HEK293 (cell line): ENCODE results near the gene LTK.

ENCODE experiments used
- CTCF ChIA-PET: fragments of 350-600 bp; formaldehyde crosslinking; extraction: SDS; loops from one replicate; lab custom pipeline; 2021; ENCODE audit warnings: antibody characterized with exemption; lab: Yijun Ruan, JAX
- POLR2A ChIA-PET: fragments of 300-600 bp; formaldehyde crosslinking; extraction: SDS; loops from one replicate; lab custom pipeline; 2020; ENCODE audit warnings: antibody characterized with exemption, inconsistent platforms; lab: Yijun Ruan, JAX
- H3K27ac ChIP-seq: fragments of 200-500 bp; sonication (Bioruptor generic); 2 replicates; pipeline ENCODE4 v1.5.1; 2014; ENCODE audit warnings: low read depth, low read length, control low read depth, inconsistent platforms; ENCODE audit errors: extremely low read depth
- H3K36me3 ChIP-seq, 2 experiments: fragments of 200-500 bp in 1 of 2; sonication (Bioruptor generic) in 1 of 2; 1 replicate in 1 of 2; 2 replicates in 1 of 2; pipeline ENCODE4 v1.5.1; 2014 to 2017; ENCODE audit warnings: inconsistent platforms in 2 of 2, low read length in 2 of 2; ENCODE audit not compliant: control insufficient read depth in 2 of 2, insufficient read depth in 1 of 2
- H3K4me1 ChIP-seq: fragments of 200-500 bp; sonication (Bioruptor generic); 2 replicates; pipeline ENCODE4 v1.5.1; 2014; ENCODE audit warnings: mild to moderate bottlenecking, low read length, inconsistent platforms; ENCODE audit not compliant: control insufficient read depth, insufficient read depth
- H3K4me3 ChIP-seq: 2 replicates; pipeline ENCODE4 v1.5.1; 2011; ENCODE audit warnings: low read depth, mild to moderate bottlenecking, control low read depth, low read length, moderate library complexity
- H3K9me3 ChIP-seq: fragments of 200-500 bp; sonication (Bioruptor generic); 2 replicates; pipeline ENCODE4 v1.5.1; 2014; ENCODE audit warnings: low read depth, low read length, inconsistent platforms; ENCODE audit not compliant: control insufficient read depth, insufficient read depth
- EGR2 ChIP-seq: fragments of 450-650 bp; formaldehyde crosslinking; IDR thresholded peaks from 2 replicates; pipeline ENCODE4 v1.5.1; 2016; ENCODE audit warnings: low read depth, missing biosample characterization, missing genetic modification characterization
- KLF1 ChIP-seq: fragments of 450-650 bp; formaldehyde crosslinking; IDR thresholded peaks from 2 replicates; pipeline ENCODE4 v1.5.1; 2016; ENCODE audit warnings: missing biosample characterization, missing genetic modification characterization
- MYNN ChIP-seq: fragments of 450-650 bp; formaldehyde crosslinking; IDR thresholded peaks from 2 replicates; pipeline ENCODE4 v1.5.1; 2016; ENCODE audit warnings: missing biosample characterization, missing genetic modification characterization, borderline replicate concordance
- MZF1 ChIP-seq: fragments of 450-650 bp; formaldehyde crosslinking; IDR thresholded peaks from 2 replicates; pipeline ENCODE4 v1.5.1; 2017; ENCODE audit warnings: missing biosample characterization, missing genetic modification characterization, borderline replicate concordance
- ZBTB48 ChIP-seq: fragments of 450-650 bp; formaldehyde crosslinking; IDR thresholded peaks from 2 replicates; pipeline ENCODE4 v1.5.1; 2016; ENCODE audit warnings: missing biosample characterization, missing genetic modification characterization
- ZBTB8A ChIP-seq: fragments of 450-650 bp; formaldehyde crosslinking; IDR thresholded peaks from 2 replicates; pipeline ENCODE4 v1.5.1; 2016; ENCODE audit warnings: missing biosample characterization, missing genetic modification characterization
- ZFHX2 ChIP-seq: fragments of 450-650 bp; formaldehyde crosslinking; conservative IDR thresholded peaks from 2 replicates; pipeline ENCODE4 v1.5.1; 2016; ENCODE audit warnings: missing biosample characterization, missing genetic modification characterization
- ZNF175 ChIP-seq: fragments of 450-650 bp; formaldehyde crosslinking; IDR thresholded peaks from 2 replicates; pipeline ENCODE4 v1.5.1; 2016; ENCODE audit warnings: missing biosample characterization, missing genetic modification characterization
- ZNF248 ChIP-seq: fragments of 450-650 bp; formaldehyde crosslinking; IDR thresholded peaks from 2 replicates; pipeline ENCODE4 v1.5.1; 2017; ENCODE audit warnings: missing biosample characterization, missing genetic modification characterization
- ZNF366 ChIP-seq: fragments of 450-650 bp; formaldehyde crosslinking; conservative IDR thresholded peaks from 2 replicates; pipeline ENCODE4 v1.5.1; 2016; ENCODE audit warnings: missing biosample characterization, missing genetic modification characterization
- ZNF544 ChIP-seq: fragments of 450-650 bp; formaldehyde crosslinking; IDR thresholded peaks from 2 replicates; pipeline ENCODE4 v1.5.0; 2017; ENCODE audit warnings: missing biosample characterization, missing genetic modification characterization
- ZNF560 ChIP-seq: fragments of 450-650 bp; formaldehyde crosslinking; IDR thresholded peaks from 2 replicates; pipeline ENCODE4 v1.5.1; 2017; ENCODE audit warnings: missing biosample characterization, missing genetic modification characterization, borderline replicate concordance
- ZNF561 ChIP-seq: fragments of 450-650 bp; IDR thresholded peaks from 2 replicates; pipeline ENCODE4 v1.5.1; 2018; ENCODE audit warnings: missing biosample characterization, missing genetic modification characterization, borderline replicate concordance
- ZNF596 ChIP-seq: fragments of 450-650 bp; IDR thresholded peaks from 2 replicates; pipeline ENCODE4 v1.5.0; 2018; ENCODE audit warnings: missing biosample characterization, mild to moderate bottlenecking, missing genetic modification characterization, moderate library complexity
- ZNF747 ChIP-seq: fragments of 450-650 bp; formaldehyde crosslinking; IDR thresholded peaks from 2 replicates; pipeline ENCODE4 v1.5.1; 2016; ENCODE audit warnings: missing biosample characterization, missing genetic modification characterization
- ZSCAN5A ChIP-seq: fragments of 450-650 bp; formaldehyde crosslinking; IDR thresholded peaks from 2 replicates; pipeline ENCODE4 v1.5.1; 2016; ENCODE audit warnings: missing biosample characterization, missing genetic modification characterization
- TF ChIP-seq, protein P1 (sequence below): fragments of 450-650 bp; formaldehyde crosslinking; IDR thresholded peaks from 2 replicates; pipeline ENCODE4 v1.5.1; 2016; ENCODE audit warnings: missing biosample characterization, missing genetic modification characterization
- TF ChIP-seq, protein P2 (sequence below): fragments of 450-650 bp; formaldehyde crosslinking; IDR thresholded peaks from 2 replicates; pipeline ENCODE4 v1.5.1; 2016; ENCODE audit warnings: missing biosample characterization, missing genetic modification characterization
- TF ChIP-seq, protein P3 (sequence below): fragments of 450-650 bp; formaldehyde crosslinking; IDR thresholded peaks from 2 replicates; pipeline ENCODE4 v1.5.1; 2016; ENCODE audit warnings: missing biosample characterization, missing genetic modification characterization

The LTK gene

DNA sequence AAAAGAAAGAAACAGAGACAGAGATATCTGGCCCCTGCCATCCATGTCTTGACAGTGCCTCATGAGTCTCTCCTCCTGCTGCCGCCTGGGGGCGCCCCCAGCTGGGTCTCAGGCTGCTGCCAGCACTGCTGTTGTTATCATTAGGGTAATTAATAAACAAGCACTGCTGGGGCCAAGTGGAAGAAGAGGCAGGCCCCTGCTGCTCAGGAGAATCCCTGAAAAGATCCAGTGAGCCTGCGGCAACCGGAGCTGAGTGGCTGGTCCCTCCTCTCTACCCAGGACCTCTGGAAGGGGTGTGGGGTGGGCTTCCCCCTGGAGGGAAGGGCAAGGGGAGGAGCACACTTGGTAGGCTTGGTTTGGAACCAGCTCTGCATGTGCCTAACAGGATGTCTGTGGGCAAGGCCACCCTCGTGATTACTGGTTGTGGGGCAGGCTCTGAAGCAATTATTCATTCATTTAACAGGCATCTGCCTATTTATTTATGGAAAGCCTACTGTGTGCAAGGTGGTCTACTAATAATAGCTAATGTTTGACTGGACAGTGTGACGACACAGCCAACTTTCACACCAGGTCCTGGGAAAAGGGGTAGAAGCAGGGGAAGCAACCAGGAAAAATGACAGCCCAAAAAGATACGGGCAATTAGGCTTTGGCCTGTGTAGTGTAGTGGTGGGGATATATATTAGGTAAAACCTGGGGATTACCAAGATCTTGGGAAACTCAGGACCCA, 44.2 kb upstream of the LTK start (continued):
- TF ChIP-seq, protein P1, sequence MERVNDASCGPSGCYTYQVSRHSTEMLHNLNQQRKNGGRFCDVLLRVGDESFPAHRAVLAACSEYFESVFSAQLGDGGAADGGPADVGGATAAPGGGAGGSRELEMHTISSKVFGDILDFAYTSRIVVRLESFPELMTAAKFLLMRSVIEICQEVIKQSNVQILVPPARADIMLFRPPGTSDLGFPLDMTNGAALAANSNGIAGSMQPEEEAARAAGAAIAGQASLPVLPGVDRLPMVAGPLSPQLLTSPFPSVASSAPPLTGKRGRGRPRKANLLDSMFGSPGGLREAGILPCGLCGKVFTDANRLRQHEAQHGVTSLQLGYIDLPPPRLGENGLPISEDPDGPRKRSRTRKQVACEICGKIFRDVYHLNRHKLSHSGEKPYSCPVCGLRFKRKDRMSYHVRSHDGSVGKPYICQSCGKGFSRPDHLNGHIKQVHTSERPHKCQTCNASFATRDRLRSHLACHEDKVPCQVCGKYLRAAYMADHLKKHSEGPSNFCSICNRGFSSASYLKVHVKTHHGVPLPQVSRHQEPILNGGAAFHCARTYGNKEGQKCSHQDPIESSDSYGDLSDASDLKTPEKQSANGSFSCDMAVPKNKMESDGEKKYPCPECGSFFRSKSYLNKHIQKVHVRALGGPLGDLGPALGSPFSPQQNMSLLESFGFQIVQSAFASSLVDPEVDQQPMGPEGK (tag by site-specific recombination): peak; percentile 73
- TF ChIP-seq, all 188 proteins: peak for 20

GRCh38 chr15:41556677-41557076, 43.0 kb upstream of the LTK start:
- H3K9me3 ChIP-seq: no peaks in the 10 kb centered on the region
- CTCF ChIA-PET: interaction anchor here (0.6 to 2.0 kb wide), 5 partner anchors 215 to 1842 kb away, joined by 3 to 5 read pairs (median 3); no protein-coding TSS in a partner anchor
- POLR2A ChIA-PET: no interaction called here

GRCh38 chr15:41554915-41555314, 41.3 kb upstream of the LTK start:
- ChIA-PET CTCF (no interaction called here), POLR2A (interaction anchor here (1.9 kb wide), 1 partner anchor 11 kb away, joined by 15 read pairs; the partner anchor contains the start of gene RPAP1)
- H3K27ac ChIP-seq: no peak overlapping the region
- no peaks in the 10 kb centered on the region for H3K9me3 ChIP-seq
- peak; percentile 99 for TF ChIP-seq ZFHX2 (tag by site-specific recombination)
- TF ChIP-seq ZNF544 (tag by site-specific recombination): no peak
- TF ChIP-seq ZBTB48: no peak
- peak; percentile 99 for TF ChIP-seq EGR2 (tag by site-specific recombination)
- TF ChIP-seq, all 188 proteins: peak for 2
- H3K4me1 ChIP-seq: peaks cover 5% of the 10 kb centered on the region; the same call in 1 of the 2 replicates
- no peaks in the 10 kb centered on the region for H3K36me3 ChIP-seq
- no peak overlapping the region for H3K4me3 ChIP-seq

More at GRCh38 chr15:41556677-41557076, 43.0 kb upstream of the LTK start:
- H3K36me3 ChIP-seq: peaks cover 0 to 4% of the 10 kb centered on the region in 2 experiments; a peak in 1 of 3 replicates
- H3K4me3 ChIP-seq: no peak overlapping the region
- no peak overlapping the region for H3K27ac ChIP-seq
- H3K4me1 ChIP-seq: peaks cover 5% of the 10 kb centered on the region; the same call in 1 of the 2 replicates
- TF ChIP-seq, protein P2, sequence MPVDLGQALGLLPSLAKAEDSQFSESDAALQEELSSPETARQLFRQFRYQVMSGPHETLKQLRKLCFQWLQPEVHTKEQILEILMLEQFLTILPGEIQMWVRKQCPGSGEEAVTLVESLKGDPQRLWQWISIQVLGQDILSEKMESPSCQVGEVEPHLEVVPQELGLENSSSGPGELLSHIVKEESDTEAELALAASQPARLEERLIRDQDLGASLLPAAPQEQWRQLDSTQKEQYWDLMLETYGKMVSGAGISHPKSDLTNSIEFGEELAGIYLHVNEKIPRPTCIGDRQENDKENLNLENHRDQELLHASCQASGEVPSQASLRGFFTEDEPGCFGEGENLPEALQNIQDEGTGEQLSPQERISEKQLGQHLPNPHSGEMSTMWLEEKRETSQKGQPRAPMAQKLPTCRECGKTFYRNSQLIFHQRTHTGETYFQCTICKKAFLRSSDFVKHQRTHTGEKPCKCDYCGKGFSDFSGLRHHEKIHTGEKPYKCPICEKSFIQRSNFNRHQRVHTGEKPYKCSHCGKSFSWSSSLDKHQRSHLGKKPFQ (tag by site-specific recombination): no peak
- TF ChIP-seq ZNF366 (tag by site-specific recombination) (peak; percentile 34; the same call in 1 of the 2 replicates), ZNF560 (tag by site-specific recombination) (no peak)

GRCh38 chr15:41554343-41554742, 40.7 kb upstream of the LTK start:
- H3K36me3 ChIP-seq: no peaks in the 10 kb centered on the region
- H3K4me3 ChIP-seq: no peak overlapping the region
- no peak overlapping the region for H3K27ac ChIP-seq
- no peaks in the 10 kb centered on the region for H3K9me3 ChIP-seq
- POLR2A ChIA-PET: interaction anchor here (1.9 kb wide), 1 partner anchor 10 kb away, joined by 15 read pairs; the partner anchor contains the start of gene RPAP1
- H3K4me1 ChIP-seq: peaks cover 5% of the 10 kb centered on the region; the same call in 1 of the 2 replicates
- CTCF ChIA-PET: no interaction called here
- TF ChIP-seq ZBTB48: no peak
- no peak for TF ChIP-seq ZNF248 (tag by site-specific recombination)
- TF ChIP-seq KLF1 (tag by site-specific recombination): no peak
- no peak for TF ChIP-seq ZBTB8A
- TF ChIP-seq, protein P1 (tag by site-specific recombination): no peak
- TF ChIP-seq, protein P3, sequence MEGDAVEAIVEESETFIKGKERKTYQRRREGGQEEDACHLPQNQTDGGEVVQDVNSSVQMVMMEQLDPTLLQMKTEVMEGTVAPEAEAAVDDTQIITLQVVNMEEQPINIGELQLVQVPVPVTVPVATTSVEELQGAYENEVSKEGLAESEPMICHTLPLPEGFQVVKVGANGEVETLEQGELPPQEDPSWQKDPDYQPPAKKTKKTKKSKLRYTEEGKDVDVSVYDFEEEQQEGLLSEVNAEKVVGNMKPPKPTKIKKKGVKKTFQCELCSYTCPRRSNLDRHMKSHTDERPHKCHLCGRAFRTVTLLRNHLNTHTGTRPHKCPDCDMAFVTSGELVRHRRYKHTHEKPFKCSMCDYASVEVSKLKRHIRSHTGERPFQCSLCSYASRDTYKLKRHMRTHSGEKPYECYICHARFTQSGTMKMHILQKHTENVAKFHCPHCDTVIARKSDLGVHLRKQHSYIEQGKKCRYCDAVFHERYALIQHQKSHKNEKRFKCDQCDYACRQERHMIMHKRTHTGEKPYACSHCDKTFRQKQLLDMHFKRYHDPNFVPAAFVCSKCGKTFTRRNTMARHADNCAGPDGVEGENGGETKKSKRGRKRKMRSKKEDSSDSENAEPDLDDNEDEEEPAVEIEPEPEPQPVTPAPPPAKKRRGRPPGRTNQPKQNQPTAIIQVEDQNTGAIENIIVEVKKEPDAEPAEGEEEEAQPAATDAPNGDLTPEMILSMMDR (tag by site-specific recombination): no peak
- no peak for TF ChIP-seq MYNN (tag by site-specific recombination)
- TF ChIP-seq ZNF175 (tag by site-specific recombination): no peak
- no peak for TF ChIP-seq MZF1 (tag by site-specific recombination)
- no peak for TF ChIP-seq ZNF561 (tag by site-specific recombination)
- TF ChIP-seq ZSCAN5A (tag by site-specific recombination): no peak
- no peak for TF ChIP-seq ZNF596 (tag by site-specific recombination)
- TF ChIP-seq ZNF747 (tag by site-specific recombination): no peak
